HCT116 (cell line): ENCODE data around the gene NAA35. TPM values are rescaled to one million over a fixed set of nuclear protein-coding genes. Genes with fewer than 3 reads are reported as not detected.

ENCODE experiments used
- ATAC-seq: fragments of 200-7000 bp; cut with Tn5 transposase; 2 replicates; pipeline ENCODE4 v1.9.1; 2020; ENCODE audit warnings: mild to moderate bottlenecking, moderate library complexity
- Bru-seq: library from RNA; stranded (reverse); fragments of 400-500 nt; gene quantifications from one replicate; lab custom pipeline; 2021; lab: Mats Ljungman, UMichigan
- BruChase-seq, 2 experiments: library from RNA; stranded (reverse); fragments of 400-500 nt; gene quantifications; one replicate each; lab custom pipeline; 2021; lab: Mats Ljungman, UMichigan
- BruUV-seq: library from RNA; stranded (reverse); fragments of 400-500 nt; replicated peaks from 2 replicates; lab custom pipeline; 2021; lab: Mats Ljungman, UMichigan
- CTCF ChIA-PET: fragments of 300-600 bp; sonication (Branson Sonifier 250); formaldehyde crosslinking; loops from one replicate; lab custom pipeline; 2021; ENCODE audit warnings: antibody characterized with exemption; lab: Charles Lee
- POLR2A ChIA-PET: fragments of 300-600, 350-600 bp; sonication (Branson Sonifier 250); formaldehyde crosslinking; loops from one replicate; lab custom pipeline; 2021; ENCODE audit warnings: antibody characterized with exemption; lab: Charles Lee
- RAD21 ChIA-PET, 2 experiments: fragments of 300-600 bp; sonication (Branson Sonifier 250); formaldehyde crosslinking; loops; one replicate each; lab custom pipeline; 2023; ENCODE audit warnings: low total read pairs in 2 of 2; ENCODE audit not compliant: uncharacterized antibody in 2 of 2, unreplicated experiment in 2 of 2, low non-redundant PET in 1 of 2; lab: Charles Lee
- DNase-seq: peaks from one replicate; pipeline ENCODE4 v3.0.0-alpha.2; 2010; ENCODE audit warnings: low read depth, low spot score
- H2AFZ ChIP-seq: fragments of 200-600 bp; shearing (Covaris generic), sonication (generic); 2 replicates; pipeline ENCODE4 v1.6.1; 2017; ENCODE audit warnings: low read depth, mixed run types, mixed read lengths, antibody characterized with exemption, low read length; ENCODE audit not compliant: poor library complexity, severe bottlenecking
- H3K27ac ChIP-seq: 2 replicates; pipeline ENCODE4 v1.5.1; 2012; ENCODE audit warnings: low read depth, low read length
- H3K27me3 ChIP-seq: fragments of 200-600 bp; sonication (generic); 2 replicates; pipeline ENCODE4 v1.6.1; 2016; ENCODE audit warnings: mixed run types, low read length, mixed read lengths; ENCODE audit not compliant: insufficient read depth
- H3K36me3 ChIP-seq, 2 experiments: fragments of 200-500 bp in 1 of 2; fragments of 200-600 bp in 1 of 2; sonication (Bioruptor generic) in 1 of 2; sonication (generic) in 1 of 2; 2 replicates each; pipeline versions ENCODE4 v1.5.1 to v1.6.1; 2014 to 2016; ENCODE audit warnings: low read length in 2 of 2, inconsistent platforms in 1 of 2, mixed read lengths in 1 of 2, mixed run types in 1 of 2; ENCODE audit not compliant: insufficient read depth in 2 of 2, control insufficient read depth in 1 of 2
- H3K4me1 ChIP-seq, 2 experiments: fragments of 200-600 bp in 1 of 2; sonication (generic) in 1 of 2; 2 replicates each; pipeline versions ENCODE4 v1.5.1 to v1.6.1; 2012 to 2017; ENCODE audit warnings: low read length in 2 of 2, inconsistent platforms in 1 of 2, mild to moderate bottlenecking in 1 of 2, mixed read lengths in 1 of 2, mixed run types in 1 of 2, moderate library complexity in 1 of 2; ENCODE audit not compliant: insufficient read depth in 2 of 2, control insufficient read depth in 1 of 2
- H3K4me2 ChIP-seq: fragments of 200-600 bp; sonication (generic); 2 replicates; pipeline ENCODE4 v1.6.1; 2017; ENCODE audit warnings: mixed run types, low read length, mixed read lengths
- H3K4me3 ChIP-seq, 2 experiments: fragments of 200-600 bp in 1 of 2; sonication (generic) in 1 of 2; replicated peaks in 1 of 2; 2 replicates each; pipeline ENCODE4 v1.5.1; 2011 to 2016; ENCODE audit warnings: low read length in 2 of 2, control low read depth in 1 of 2, low read depth in 1 of 2, mild to moderate bottlenecking in 1 of 2, mixed read lengths in 1 of 2, mixed run types in 1 of 2
- H3K79me2 ChIP-seq: fragments of 200-600 bp; sonication (generic); 2 replicates; pipeline ENCODE4 v1.6.1; 2017; ENCODE audit warnings: mild to moderate bottlenecking, mixed run types, low read length, moderate library complexity, mixed read lengths; ENCODE audit not compliant: insufficient read depth
- H3K9ac ChIP-seq: fragments of 200-600 bp; sonication (generic); 2 replicates; pipeline ENCODE4 v1.6.1; 2016; ENCODE audit warnings: low read length, mixed read lengths
- H3K9me2 ChIP-seq: fragments of 200-600 bp; sonication (generic), shearing (Covaris generic); 2 replicates; pipeline ENCODE4 v1.6.1; 2017; ENCODE audit warnings: mixed run types, mild to moderate bottlenecking, moderate library complexity; ENCODE audit not compliant: insufficient read depth
- H3K9me3 ChIP-seq, 2 experiments: fragments of 200-500 bp in 1 of 2; fragments of 200-600 bp in 1 of 2; sonication (Bioruptor generic) in 1 of 2; sonication (generic) in 1 of 2; 2 replicates each; pipeline ENCODE4 v1.6.1; 2014 to 2017; ENCODE audit warnings: low read length in 2 of 2, mixed read lengths in 2 of 2, inconsistent platforms in 1 of 2, low read depth in 1 of 2, mild to moderate bottlenecking in 1 of 2, mixed run types in 1 of 2, moderate library complexity in 1 of 2; ENCODE audit not compliant: control insufficient read depth in 1 of 2, insufficient read depth in 1 of 2
- H4K20me1 ChIP-seq: fragments of 200-600 bp; sonication (generic), shearing (Covaris generic); 2 replicates; pipeline ENCODE4 v1.6.1; 2017; ENCODE audit warnings: mixed run types, mild to moderate bottlenecking, moderate library complexity; ENCODE audit not compliant: insufficient read depth
- EGR1 ChIP-seq: IDR thresholded peaks from 2 replicates; pipeline ENCODE4 v1.6.1; 2012; ENCODE audit warnings: low read depth
- ELF1 ChIP-seq: IDR thresholded peaks from 2 replicates; pipeline ENCODE4 v1.6.1; 2012; ENCODE audit warnings: low read depth, borderline replicate concordance
- SIN3A ChIP-seq: IDR thresholded peaks from 2 replicates; pipeline ENCODE4 v1.6.1; 2012; ENCODE audit warnings: low read depth
- SP1 ChIP-seq: IDR thresholded peaks from 2 replicates; pipeline ENCODE4 v1.6.1; 2012; ENCODE audit warnings: low read depth
- YY1 ChIP-seq: IDR thresholded peaks from 2 replicates; pipeline ENCODE4 v1.6.1; 2011; ENCODE audit warnings: low read length, low read depth, moderate library complexity, mild to moderate bottlenecking; ENCODE audit not compliant: insufficient replicate concordance; ENCODE audit errors: extremely low read depth
- ZBTB33 ChIP-seq: IDR thresholded peaks from 2 replicates; pipeline ENCODE4 v1.6.1; 2011; ENCODE audit warnings: mild to moderate bottlenecking, low read length, moderate library complexity; ENCODE audit not compliant: insufficient replicate concordance; ENCODE audit errors: extremely low read depth
- ZFX ChIP-seq: fragments of 450-650 bp; IDR thresholded peaks from 2 replicates; pipeline ENCODE4 v1.6.1; 2017
- ZNF274 ChIP-seq: fragments of 200-500 bp; sonication (Bioruptor generic); IDR thresholded peaks from 2 replicates; pipeline ENCODE4 v1.6.1; 2014; ENCODE audit warnings: mild to moderate bottlenecking, low read depth, low read length, inconsistent platforms
- intact Hi-C: fragments of 100-400 bp; cut with micrococcal nuclease; formaldehyde crosslinking; loops from 2 replicates; pipeline ENCODE4 v1.10.0; 2022
- long read RNA-seq: library from polyadenylated mRNA; unstranded; transcript quantifications from one replicate; pipeline ENCODE4 v2.0.0, GENCODE V29; 2021; ENCODE audit not compliant: unreplicated experiment
- polyA plus RNA-seq: library from polyadenylated mRNA; unstranded; fragments of >200 nt; gene quantifications from 2 replicates; pipeline ENCODE4 v1.2.1, GENCODE V29; 2012; ENCODE audit warnings: missing spikeins
- total RNA-seq: library from RNA; stranded (reverse); gene quantifications from one replicate; pipeline ENCODE4 v1.2.1, GENCODE V29; 2021; ENCODE audit not compliant: unreplicated experiment
- TF ChIP-seq, protein P1 (sequence below): IDR thresholded peaks from 2 replicates; pipeline ENCODE4 v1.6.1; 2012; ENCODE audit warnings: low read depth
- TF ChIP-seq, protein P2 (sequence below): IDR thresholded peaks from 2 replicates; pipeline ENCODE4 v1.6.1; 2012

Gene NAA35
- total RNA-seq = 37.0 TPM
- 15.6 and 20.9 TPM in 2 replicates for polyA plus RNA-seq
- Bru-seq, nascent RNA = percentile 90 among the genes with signal in this experiment
- BruChase-seq, experiment 1, labeled RNA remaining after a 6-hour chase = percentile 80 among the genes with signal in this experiment
- percentile 86 among the genes with signal in this experiment for BruChase-seq, experiment 2, labeled RNA remaining after a 2-hour chase
- long read RNA-seq, transcript NAA35-201 (23 exons, 2,649 nt) = major isoform, 9 of 65 reads
- long read RNA-seq, partial matches to known transcripts = 24 of 65 reads
- long read RNA-seq, other reads (novel, unspliced or antisense) = 32 of 65 reads

DNA sequence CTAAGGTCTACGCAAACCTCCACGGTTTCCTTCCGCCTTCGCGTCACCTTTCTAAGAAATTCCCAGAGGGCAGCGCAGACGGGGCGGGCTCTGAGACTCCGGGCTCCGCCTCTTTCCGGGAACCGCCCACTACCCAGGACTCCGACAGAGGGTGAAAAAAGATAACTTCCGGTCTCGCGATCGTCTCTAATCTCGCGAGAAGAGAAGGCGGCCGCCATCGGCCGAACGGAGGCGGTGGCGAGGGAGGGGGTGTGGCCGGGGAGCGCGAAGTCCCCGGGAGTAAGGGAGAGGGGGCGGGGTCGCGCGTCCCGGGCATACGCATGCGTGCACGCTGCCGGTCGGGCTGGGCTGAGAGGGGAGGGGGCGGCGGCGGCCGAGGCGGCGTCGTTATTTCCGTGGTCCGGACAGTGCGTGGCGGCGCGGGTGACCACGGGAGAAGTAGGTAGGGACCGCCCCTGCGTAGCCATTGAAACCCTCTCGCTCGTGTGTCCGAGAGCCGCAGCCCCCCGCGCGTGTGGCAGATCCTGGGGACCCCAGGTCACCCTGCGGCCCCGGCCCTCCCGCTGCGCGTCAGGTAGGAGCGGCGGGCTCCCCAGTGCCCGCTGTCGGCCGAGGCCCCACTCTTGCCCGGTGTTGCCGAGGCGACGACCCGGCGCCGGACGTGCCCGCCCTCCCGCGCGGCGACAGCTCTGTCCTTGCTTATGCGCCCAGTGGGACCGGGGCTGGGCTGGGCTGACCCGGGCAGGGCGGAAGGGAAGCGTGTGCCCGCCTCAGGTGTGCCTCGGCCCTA is at the start of gene NAA35:
TSS of gene NAA35 (plus strand) at position 315 of the 790 bp plus-strand sequence. CDS start 1,014 bp downstream, outside the sequence.
- Histone ChIP-seq H3K4me3 (peak within 1 kb of the TSS; percentile 70 to 93), H3K9ac (peak within 1 kb of the TSS; percentile 96), H3K27ac (peak within 1 kb of the TSS; percentile 95), H4K20me1 (0 out of 2 replicates have a peak, but pooled peaks cover 5% of the 10 kb centered on the region), H3K4me2 (peak within 1 kb of the TSS; percentile 85), H3K36me3 (peaks cover 15 to 18% of the 10 kb centered on the region in 2 experiments; a peak in 3 of 4 replicates), H3K27me3 (no peaks in the 10 kb centered on the region), H3K9me2 (no peaks in the 10 kb centered on the region), H3K9me3 (no peaks in the 10 kb centered on the region), H3K4me1 (peaks cover 4 to 19% of the 10 kb centered on the region in 2 experiments; a peak in 2 of 4 replicates), H3K79me2 (peaks cover 48% of the 10 kb centered on the region), H2AFZ (peak within 1 kb of the TSS; percentile 27)
- POLR2A ChIA-PET = no interaction called here
- DNase-seq (peak; percentile 97), ATAC-seq (peak; percentile 87)
- RAD21 ChIA-PET = interaction anchor here in 1 of 2 experiments (0.5 kb wide), 1 partner anchor 1362 kb away, joined by 5 read pairs; no protein-coding TSS in a partner anchor
- BruUV-seq = no TSS peak
- intact Hi-C loops = loop anchor here (10.0 kb wide), 1 partner anchor 184 kb away; no protein-coding TSS in a partner anchor
- CTCF ChIA-PET = no interaction called here
- TF ChIP-seq, protein P1, sequence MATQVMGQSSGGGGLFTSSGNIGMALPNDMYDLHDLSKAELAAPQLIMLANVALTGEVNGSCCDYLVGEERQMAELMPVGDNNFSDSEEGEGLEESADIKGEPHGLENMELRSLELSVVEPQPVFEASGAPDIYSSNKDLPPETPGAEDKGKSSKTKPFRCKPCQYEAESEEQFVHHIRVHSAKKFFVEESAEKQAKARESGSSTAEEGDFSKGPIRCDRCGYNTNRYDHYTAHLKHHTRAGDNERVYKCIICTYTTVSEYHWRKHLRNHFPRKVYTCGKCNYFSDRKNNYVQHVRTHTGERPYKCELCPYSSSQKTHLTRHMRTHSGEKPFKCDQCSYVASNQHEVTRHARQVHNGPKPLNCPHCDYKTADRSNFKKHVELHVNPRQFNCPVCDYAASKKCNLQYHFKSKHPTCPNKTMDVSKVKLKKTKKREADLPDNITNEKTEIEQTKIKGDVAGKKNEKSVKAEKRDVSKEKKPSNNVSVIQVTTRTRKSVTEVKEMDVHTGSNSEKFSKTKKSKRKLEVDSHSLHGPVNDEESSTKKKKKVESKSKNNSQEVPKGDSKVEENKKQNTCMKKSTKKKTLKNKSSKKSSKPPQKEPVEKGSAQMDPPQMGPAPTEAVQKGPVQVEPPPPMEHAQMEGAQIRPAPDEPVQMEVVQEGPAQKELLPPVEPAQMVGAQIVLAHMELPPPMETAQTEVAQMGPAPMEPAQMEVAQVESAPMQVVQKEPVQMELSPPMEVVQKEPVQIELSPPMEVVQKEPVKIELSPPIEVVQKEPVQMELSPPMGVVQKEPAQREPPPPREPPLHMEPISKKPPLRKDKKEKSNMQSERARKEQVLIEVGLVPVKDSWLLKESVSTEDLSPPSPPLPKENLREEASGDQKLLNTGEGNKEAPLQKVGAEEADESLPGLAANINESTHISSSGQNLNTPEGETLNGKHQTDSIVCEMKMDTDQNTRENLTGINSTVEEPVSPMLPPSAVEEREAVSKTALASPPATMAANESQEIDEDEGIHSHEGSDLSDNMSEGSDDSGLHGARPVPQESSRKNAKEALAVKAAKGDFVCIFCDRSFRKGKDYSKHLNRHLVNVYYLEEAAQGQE = no peak
- peak; percentile 99 for TF ChIP-seq ZBTB33
- peak; percentile 72; the same call in 1 of the 2 replicates for TF ChIP-seq SP1
- TF ChIP-seq, protein P2, sequence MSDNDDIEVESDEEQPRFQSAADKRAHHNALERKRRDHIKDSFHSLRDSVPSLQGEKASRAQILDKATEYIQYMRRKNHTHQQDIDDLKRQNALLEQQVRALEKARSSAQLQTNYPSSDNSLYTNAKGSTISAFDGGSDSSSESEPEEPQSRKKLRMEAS = peak; percentile 53
- no peak for TF ChIP-seq ZNF274
- peak; percentile 78 for TF ChIP-seq SIN3A
- TF ChIP-seq YY1 = peak; percentile 89
- peak; percentile 86 for TF ChIP-seq ZFX
- TF ChIP-seq EGR1 = peak; percentile 94
- TF ChIP-seq ELF1 = peak; percentile 85
